ENCODE results near the gene HSPA6.

GRCh38 chr1:161494091-161494735 is 30.1 kb upstream of the HSPA6 start:
- no peak for TF ChIP-seq RAD21 (IDR thresholded peaks at IDR 0.05; ENCODE audit: insufficient read depth, low read depth, low read length)
- TF ChIP-seq HDAC6 (IDR thresholded peaks at IDR 0.05; ENCODE audit: unreplicated experiment): no peak
- no peak for TF ChIP-seq FOXM1 (IDR thresholded peaks at IDR 0.05; ENCODE audit: low read depth, low read length)

Data from GM12878 (cell line).